ENCODE results near the gene KHDRBS2.
"Not testable (repeated sequence)": the region's sequence is repeated elsewhere in the genome, so short reads cannot be mapped to it uniquely, and the experiment has no call there.

The KHDRBS2 gene

GRCh38 chr6:61835237-61835636 is 450.8 kb downstream of the KHDRBS2 start:
- DNase-seq = no peak

- DNase-seq = no peak
Measured at GRCh38 chr6:61833176-61833755, 452.8 kb downstream of the KHDRBS2 start.

- no peak for DNase-seq
Measured at GRCh38 chr6:61817716-61818115, 468.3 kb downstream of the KHDRBS2 start.

DNA sequence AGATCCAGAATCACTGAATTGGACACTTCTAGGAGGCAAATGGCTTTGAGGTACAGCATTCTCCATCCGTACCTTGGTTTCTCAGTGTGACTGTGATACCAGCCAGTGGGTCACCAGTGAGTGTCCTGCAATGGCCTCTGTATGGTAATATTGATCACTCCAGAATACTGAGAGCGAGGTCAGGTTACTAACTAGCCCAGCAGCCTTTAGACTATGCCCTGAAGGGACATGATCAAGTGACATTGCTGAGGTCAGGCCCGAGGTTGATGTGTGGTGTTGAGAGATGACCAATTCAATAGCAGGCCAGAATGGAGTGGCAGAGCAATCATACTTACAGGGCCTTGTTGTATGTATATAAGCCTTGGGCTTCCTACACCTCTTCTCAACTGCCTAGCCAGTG is 476.0 kb downstream of the KHDRBS2 start:
- DNase-seq = no peak

- no peak for DNase-seq
Measured at GRCh38 chr6:61809004-61809595, 476.9 kb downstream of the KHDRBS2 start.

GRCh38 chr6:61787998-61788397 is 498.0 kb downstream of the KHDRBS2 start:
- DNase-seq = no peak

DNA sequence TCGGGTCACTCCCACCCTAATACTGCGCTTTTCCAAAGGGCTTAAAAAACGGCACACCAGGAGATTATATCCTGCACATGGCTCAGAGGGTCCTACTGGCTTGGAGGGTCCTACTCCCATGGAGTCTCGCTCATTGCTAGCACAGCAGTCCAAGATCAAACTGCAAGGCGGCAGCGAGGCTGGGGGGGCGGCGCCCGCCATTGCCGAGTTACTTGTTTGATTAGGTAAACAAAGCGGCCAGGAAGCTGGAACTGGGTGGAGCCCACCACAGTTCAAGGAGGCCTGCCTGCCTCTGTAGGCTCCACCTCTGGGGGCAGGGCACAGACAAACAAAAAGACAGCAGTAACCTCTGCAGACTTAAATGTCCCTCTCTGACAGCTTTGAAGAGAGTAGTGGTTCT is 516.6 kb downstream of the KHDRBS2 start:
- not testable (repeated sequence) for DNase-seq

GRCh38 chr6:61755739-61756138 is 530.3 kb downstream of the KHDRBS2 start:
- DNase-seq = no peak

DNA sequence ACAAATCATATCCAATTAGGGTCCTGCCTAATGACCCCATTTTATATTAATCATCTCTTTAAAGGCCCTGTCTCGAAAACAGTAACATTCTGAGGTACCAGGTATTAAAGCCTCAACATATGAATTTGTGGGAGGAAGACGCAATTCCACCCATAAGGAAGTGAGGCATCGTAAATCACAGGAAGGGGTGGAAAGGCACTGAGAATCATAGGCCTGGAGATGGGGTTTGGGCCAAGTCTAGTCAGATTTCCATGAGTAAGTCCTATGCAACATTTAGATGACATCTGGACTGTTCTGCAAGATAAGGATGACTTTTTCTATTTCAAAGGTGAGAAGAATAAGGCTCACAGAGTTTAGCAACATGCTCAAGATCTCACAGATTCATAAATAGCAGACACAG is 534.0 kb downstream of the KHDRBS2 start:
- no peak for DNase-seq

DNA sequence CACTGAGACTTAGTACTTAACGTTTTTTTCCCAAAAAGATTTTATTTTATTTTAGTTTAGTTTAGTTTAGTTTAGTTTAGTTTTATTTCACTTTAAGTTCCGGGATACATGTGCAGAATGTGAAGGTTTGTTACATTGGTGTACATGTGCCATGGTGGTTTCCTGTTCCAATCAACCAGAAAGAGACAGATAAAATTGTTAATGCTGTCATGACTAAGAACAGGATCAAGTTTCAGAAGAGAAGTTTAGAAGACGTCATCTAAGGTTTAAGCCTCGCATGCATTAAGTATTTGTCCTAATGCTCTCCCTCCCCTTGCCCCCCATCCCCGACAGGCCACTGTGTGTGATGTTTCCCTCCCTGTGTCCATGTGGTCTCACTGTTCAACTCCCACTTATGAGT is 540.0 kb downstream of the KHDRBS2 start:
- DNase-seq = no peak

DNA sequence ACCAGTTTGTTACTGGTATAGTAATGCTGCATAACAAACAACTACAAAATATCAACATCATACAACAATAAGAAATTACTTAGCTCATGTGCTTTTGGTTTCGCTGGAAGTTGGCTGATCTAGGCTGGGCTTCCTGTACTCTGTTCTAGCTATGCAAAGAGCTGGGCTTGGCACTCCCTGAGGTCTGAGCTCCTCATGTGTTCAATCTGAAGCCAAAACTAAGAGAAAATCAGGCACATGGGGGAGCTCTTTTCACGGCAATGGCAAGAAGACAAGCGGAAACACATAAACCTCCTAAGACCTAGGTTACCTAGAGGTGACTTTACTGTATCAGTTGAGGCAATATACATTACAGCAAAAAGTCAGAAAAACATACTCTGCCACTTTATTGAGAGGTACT is 574.2 kb downstream of the KHDRBS2 start:
- DNase-seq = no peak

GRCh38 chr6:61688165-61688564 is 597.9 kb downstream of the KHDRBS2 start:
- no peak for DNase-seq

DNA sequence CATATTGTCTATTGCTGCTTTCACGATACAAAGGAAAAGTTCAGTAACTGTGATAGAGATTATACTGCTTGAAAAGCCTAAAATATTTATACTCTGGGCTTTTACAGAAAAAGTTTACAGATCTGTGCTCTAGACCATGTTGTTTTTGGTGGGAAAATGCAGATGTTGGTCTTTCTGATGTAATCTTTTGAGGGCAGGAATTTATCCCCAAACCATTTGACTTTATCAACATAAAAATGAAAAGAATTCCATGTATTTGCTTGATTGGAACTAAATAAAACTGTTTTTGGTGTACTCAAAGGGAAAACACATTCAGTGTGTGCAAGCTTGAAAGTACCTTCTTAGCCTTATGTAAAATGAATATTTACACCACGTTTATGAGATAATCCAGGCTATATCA is 603.5 kb downstream of the KHDRBS2 start:
- DNase-seq = no peak

DNA sequence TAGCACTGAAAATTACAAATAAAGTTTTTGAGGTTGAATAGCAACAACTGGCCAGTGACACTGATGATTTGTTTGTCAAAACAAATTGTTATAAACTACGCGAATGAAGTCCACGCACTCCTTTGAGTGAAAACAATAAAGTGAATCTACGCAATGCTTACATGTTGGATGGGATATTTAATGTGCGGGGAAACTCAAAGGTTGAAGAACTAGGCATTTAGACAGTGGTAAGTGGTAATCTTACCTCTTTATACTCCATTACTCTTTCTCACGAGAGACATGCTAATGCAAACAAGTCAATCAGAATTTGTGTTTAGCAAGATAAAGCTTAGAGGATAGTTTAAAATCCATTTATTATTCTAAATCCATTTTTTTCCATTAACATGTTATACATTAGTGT is 606.4 kb downstream of the KHDRBS2 start:
- no peak for DNase-seq

- no peak for DNase-seq
Measured at GRCh38 chr6:61675734-61676133, 610.3 kb downstream of the KHDRBS2 start.

DNA sequence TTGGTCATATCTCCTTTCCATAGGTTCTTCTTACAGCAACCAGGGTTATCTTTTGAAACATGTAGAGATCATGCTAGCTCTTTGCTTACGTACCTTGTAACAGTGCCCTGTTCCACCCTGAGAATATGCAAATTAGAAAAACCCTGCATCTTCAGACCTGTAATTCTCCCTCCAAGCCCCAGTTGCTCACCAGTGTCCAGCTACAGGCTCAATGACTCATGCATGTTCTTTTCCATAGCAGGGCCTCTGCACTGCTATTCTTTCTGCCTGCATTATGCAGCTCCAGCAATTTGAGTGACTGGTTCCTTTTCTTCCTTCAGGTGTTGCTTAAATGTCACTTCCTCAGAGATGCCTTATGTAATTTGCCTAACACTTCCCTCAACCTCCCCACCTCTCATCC is 636.2 kb downstream of the KHDRBS2 start:
- no peak for DNase-seq

GRCh38 chr6:61640463-61640862 is 645.6 kb downstream of the KHDRBS2 start:
- DNase-seq = no peak
